Osteocyte (in vitro differentiated cells): Measurements from ENCODE around the gene SRF. TPM values are rescaled to one million over a fixed set of nuclear protein-coding genes. Genes with fewer than 3 reads are reported as not detected.
A peak's percentile ranks its signal among the peaks of the same experiment; 100 is the strongest.

Experiments used
- DNase-seq: peaks from one replicate; pipeline ENCODE4 v3.0.0; 2021; ENCODE audit warnings: mixed read lengths; ENCODE audit not compliant: unreplicated experiment; ENCODE audit errors: extremely low spot score
- H3K27ac Mint-ChIP-seq: one replicate; pipeline ENCODE4 v1.8.0; 2021; ENCODE audit warnings: mild to moderate bottlenecking, mixed read lengths; ENCODE audit not compliant: unreplicated experiment
- H3K27me3 Mint-ChIP-seq: one replicate; pipeline ENCODE4 v1.8.0; 2021; ENCODE audit warnings: mixed read lengths; ENCODE audit not compliant: unreplicated experiment
- H3K36me3 Mint-ChIP-seq: one replicate; pipeline ENCODE4 v1.8.0; 2021; ENCODE audit warnings: mixed read lengths; ENCODE audit not compliant: unreplicated experiment
- H3K4me1 Mint-ChIP-seq: one replicate; pipeline ENCODE4 v1.8.0; 2021; ENCODE audit warnings: mixed read lengths; ENCODE audit not compliant: unreplicated experiment
- H3K4me3 Mint-ChIP-seq: one replicate; pipeline ENCODE4 v1.8.0; 2021; ENCODE audit warnings: mild to moderate bottlenecking, moderate library complexity, mixed read lengths; ENCODE audit not compliant: unreplicated experiment
- H3K9me3 Mint-ChIP-seq: one replicate; pipeline ENCODE4 v1.8.0; 2021; ENCODE audit warnings: mixed read lengths; ENCODE audit not compliant: unreplicated experiment
- total RNA-seq: library from RNA; stranded (reverse); gene quantifications from 2 replicates; pipeline ENCODE4 v1.2.1, GENCODE V29; 2021
- TF ChIP-seq, protein P1 (sequence below): fragments of 200-600 bp; sonication (generic); IDR thresholded peaks from 2 replicates; pipeline ENCODE4 v1.5.0; 2021; ENCODE audit warnings: antibody characterized with exemption, mild to moderate bottlenecking, moderate library complexity

The SRF gene
- total RNA-seq, 1 donor from 2014 or later = 32.5 TPM

DNA sequence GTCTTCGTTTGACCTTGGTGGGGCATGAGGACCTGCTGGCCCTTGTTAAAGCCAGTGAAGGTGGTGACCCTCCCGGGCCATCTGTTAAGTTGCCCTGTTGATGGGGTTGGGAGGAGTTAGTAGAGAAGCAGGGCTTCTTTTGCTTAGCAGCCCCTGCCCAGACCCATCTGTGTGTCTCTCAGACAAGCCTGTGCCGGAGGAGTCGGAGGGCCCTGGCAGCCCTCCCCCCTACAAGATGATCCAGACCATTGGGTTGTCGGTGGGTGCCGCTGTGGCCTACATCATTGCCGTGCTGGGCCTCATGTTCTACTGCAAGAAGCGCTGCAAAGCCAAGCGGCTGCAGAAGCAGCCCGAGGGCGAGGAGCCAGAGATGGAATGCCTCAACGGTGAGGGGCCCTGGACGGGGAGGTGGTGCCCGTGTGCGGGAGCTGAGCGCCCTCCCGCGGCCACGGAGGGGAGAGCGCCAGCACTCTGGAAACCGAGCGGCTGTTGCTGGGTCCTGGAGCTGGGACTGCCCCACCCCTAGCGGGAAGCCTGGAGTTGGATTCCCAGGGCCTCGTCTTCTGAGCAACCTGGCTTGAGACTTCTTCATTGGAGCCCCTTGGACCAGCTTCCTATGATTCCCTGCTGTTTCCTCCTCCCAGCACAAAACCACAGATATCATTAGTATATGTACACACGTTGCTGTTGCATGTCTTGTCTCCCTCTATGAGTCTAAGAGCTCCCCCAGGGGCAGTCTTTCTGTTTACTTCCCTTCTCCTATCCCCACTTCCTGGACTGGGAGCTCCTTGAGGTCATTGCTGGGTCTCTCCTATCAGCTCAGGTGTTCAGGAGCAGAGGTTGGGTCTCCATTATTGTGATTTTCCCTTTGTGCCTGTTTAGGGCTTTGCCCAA, 27.6 kb upstream of the SRF start:
- H3K9me3 Mint-ChIP-seq = no peaks in the 10 kb centered on the region
- H3K27ac Mint-ChIP-seq = peak overlapping the region; percentile 71
- DNase-seq = peak; percentile 98
- H3K27me3 Mint-ChIP-seq = no peaks in the 10 kb centered on the region
- no peak overlapping the region for H3K4me3 Mint-ChIP-seq
- H3K4me1 Mint-ChIP-seq = peaks cover 12% of the 10 kb centered on the region
- H3K36me3 Mint-ChIP-seq = peaks cover 2% of the 10 kb centered on the region
- TF ChIP-seq, protein P1, sequence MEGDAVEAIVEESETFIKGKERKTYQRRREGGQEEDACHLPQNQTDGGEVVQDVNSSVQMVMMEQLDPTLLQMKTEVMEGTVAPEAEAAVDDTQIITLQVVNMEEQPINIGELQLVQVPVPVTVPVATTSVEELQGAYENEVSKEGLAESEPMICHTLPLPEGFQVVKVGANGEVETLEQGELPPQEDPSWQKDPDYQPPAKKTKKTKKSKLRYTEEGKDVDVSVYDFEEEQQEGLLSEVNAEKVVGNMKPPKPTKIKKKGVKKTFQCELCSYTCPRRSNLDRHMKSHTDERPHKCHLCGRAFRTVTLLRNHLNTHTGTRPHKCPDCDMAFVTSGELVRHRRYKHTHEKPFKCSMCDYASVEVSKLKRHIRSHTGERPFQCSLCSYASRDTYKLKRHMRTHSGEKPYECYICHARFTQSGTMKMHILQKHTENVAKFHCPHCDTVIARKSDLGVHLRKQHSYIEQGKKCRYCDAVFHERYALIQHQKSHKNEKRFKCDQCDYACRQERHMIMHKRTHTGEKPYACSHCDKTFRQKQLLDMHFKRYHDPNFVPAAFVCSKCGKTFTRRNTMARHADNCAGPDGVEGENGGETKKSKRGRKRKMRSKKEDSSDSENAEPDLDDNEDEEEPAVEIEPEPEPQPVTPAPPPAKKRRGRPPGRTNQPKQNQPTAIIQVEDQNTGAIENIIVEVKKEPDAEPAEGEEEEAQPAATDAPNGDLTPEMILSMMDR = peak; percentile 99

- H3K27me3 Mint-ChIP-seq = no peaks in the 10 kb centered on the region
- no peak for DNase-seq
- peaks cover 5% of the 10 kb centered on the region for H3K36me3 Mint-ChIP-seq
- no peaks in the 10 kb centered on the region for H3K9me3 Mint-ChIP-seq
- H3K4me1 Mint-ChIP-seq = peaks cover 12% of the 10 kb centered on the region
- no peak overlapping the region for H3K4me3 Mint-ChIP-seq
- TF ChIP-seq, protein P1 = no peak
- H3K27ac Mint-ChIP-seq = no peak overlapping the region
Observed at GRCh38 chr6:43144879-43145278, 26.2 kb upstream of the SRF start.

DNA sequence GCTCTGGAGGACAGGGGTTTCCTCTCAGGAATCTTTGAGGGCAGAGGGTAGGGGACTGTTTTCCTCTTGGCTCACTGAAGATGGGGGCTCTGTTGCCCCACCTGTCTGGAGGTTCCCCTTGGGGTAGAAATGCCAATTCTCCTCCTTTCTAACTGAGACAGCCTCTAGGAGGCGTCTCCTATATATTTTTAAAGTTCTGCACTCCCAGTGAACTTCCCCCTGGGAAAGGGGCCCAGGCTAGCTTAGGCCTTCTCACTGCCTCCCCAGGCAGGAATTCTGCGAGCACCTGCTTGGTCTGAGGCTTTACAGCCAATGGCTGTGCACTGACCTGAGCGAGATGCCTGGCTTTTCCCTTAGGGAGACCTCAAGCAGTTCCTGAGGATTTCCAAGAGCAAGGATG, 24.8 kb upstream of the SRF start:
- peaks cover 5% of the 10 kb centered on the region for H3K36me3 Mint-ChIP-seq
- TF ChIP-seq, protein P1 = no peak
- DNase-seq = no peak
- H3K27ac Mint-ChIP-seq = no peak overlapping the region
- H3K27me3 Mint-ChIP-seq = no peaks in the 10 kb centered on the region
- H3K4me3 Mint-ChIP-seq = no peak overlapping the region
- no peaks in the 10 kb centered on the region for H3K9me3 Mint-ChIP-seq
- peaks cover 12% of the 10 kb centered on the region for H3K4me1 Mint-ChIP-seq

GRCh38 chr6:43146709-43147688, 24.1 kb upstream of the SRF start:
- Mint-ChIP-seq H3K27me3 (no peaks in the 10 kb centered on the region), H3K4me1 (peaks cover 12% of the 10 kb centered on the region), H3K4me3 (no peak overlapping the region), H3K9me3 (no peaks in the 10 kb centered on the region), H3K27ac (no peak overlapping the region), H3K36me3 (peaks cover 5% of the 10 kb centered on the region)
- no peak for DNase-seq
- TF ChIP-seq, protein P1 = no peak
